MM.1S (cell line): ENCODE results near the gene HNF4A.

Source experiments
- EZH2 ChIP-seq: fragments of 300-600 bp; sonication (generic); optimal IDR thresholded peaks from 2 replicates; pipeline ENCODE3; 2017; ENCODE audit warnings: low read depth, mild to moderate bottlenecking, antibody characterized with exemption, low read length, mixed read lengths
- TF ChIP-seq, protein P1 (sequence below): fragments of 300-600 bp; sonication (generic); IDR thresholded peaks from 2 replicates; pipeline ENCODE4 v1.5.1; 2016; ENCODE audit warnings: antibody characterized with exemption, low read length, mixed read lengths

GRCh38 chr20:44436393-44436792, 80.9 kb downstream of the HNF4A start:
- TF ChIP-seq, protein P1, sequence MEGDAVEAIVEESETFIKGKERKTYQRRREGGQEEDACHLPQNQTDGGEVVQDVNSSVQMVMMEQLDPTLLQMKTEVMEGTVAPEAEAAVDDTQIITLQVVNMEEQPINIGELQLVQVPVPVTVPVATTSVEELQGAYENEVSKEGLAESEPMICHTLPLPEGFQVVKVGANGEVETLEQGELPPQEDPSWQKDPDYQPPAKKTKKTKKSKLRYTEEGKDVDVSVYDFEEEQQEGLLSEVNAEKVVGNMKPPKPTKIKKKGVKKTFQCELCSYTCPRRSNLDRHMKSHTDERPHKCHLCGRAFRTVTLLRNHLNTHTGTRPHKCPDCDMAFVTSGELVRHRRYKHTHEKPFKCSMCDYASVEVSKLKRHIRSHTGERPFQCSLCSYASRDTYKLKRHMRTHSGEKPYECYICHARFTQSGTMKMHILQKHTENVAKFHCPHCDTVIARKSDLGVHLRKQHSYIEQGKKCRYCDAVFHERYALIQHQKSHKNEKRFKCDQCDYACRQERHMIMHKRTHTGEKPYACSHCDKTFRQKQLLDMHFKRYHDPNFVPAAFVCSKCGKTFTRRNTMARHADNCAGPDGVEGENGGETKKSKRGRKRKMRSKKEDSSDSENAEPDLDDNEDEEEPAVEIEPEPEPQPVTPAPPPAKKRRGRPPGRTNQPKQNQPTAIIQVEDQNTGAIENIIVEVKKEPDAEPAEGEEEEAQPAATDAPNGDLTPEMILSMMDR = no peak
- no peak for TF ChIP-seq EZH2
